ENCODE results near the gene BLCAP. TPM values are rescaled to one million over a fixed set of nuclear protein-coding genes. Genes with fewer than 3 reads are reported as not detected.

The BLCAP gene
- polyA plus RNA-seq, 4 donors: 78.4 to 88.1 (median 84.9) TPM

DNA sequence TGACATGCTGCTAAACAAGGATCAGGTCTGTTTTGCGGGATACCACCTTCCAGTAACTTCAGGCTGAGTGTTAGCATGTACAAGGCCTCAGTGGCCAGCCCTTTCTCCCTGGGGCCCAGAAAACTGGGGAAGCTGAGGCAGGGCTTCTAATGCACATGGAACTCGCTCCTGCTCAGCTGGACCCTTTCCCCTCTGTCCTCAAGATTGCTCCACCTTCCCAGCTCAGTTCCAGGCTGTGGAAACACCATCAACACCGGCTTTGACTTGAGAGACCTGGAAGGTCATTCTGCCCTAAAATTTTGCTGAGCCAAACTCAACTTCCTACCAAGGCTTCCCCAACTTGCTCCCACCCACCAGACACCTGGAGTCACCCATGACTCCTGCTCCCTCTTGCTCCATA, 4.2 kb upstream of the BLCAP start:
- no peak for DNase-seq (ENCODE audit: low read depth in 4 of 4, low spot score in 3 of 4)

DNA sequence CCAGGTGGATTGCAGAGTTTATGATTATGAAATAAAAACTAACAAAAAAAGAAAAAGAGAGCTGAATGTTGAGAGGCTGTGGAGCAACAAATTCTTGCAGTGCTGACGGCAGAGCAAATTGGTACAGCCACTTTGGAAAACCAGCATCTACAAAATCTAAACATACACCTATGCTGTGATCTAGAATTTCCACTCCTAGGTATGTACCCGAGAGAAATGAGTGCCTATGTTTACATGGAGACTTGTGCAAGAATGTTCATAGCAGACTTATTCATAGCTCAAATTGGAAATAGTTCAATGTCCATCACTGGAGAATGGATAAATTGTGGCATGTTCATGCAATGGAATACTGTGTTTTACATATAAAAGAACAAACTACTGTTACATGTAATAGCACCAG, 3.0 kb upstream of the BLCAP start:
- DNase-seq (ENCODE audit: low read depth in 4 of 4, low spot score in 3 of 4): no peak

DNA sequence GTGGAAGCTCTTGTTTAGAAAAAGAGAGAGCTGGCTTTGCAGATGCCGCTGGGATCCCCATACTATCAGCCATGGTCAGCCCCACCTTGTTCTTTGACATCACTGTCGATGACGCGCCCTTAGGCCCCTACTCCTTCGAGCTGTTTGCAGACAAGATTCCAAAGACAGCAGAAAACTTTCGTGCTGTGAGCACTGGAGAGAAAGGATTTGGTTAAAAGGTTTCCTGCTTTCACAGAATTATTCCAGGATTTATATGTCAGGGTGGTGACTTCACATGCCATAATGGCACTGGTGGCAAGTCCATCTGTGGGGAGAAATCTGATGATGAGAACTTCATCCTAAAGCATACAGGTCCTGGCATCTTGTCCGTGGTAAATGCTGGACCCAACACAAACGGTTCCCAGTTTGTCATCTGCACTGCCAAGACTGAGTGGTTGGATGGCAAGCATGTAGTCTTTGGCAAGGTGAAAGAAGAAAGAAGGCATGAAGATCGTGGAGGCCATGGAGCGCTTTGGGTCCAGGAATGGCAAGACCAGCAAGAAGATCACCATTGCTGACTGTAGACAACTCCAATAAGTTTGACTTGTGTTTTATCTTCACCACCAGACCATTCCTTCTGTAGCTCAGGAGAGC, 2.4 kb upstream of the BLCAP start:
- no peak for DNase-seq (ENCODE audit: low read depth in 4 of 4, low spot score in 3 of 4)

DNA sequence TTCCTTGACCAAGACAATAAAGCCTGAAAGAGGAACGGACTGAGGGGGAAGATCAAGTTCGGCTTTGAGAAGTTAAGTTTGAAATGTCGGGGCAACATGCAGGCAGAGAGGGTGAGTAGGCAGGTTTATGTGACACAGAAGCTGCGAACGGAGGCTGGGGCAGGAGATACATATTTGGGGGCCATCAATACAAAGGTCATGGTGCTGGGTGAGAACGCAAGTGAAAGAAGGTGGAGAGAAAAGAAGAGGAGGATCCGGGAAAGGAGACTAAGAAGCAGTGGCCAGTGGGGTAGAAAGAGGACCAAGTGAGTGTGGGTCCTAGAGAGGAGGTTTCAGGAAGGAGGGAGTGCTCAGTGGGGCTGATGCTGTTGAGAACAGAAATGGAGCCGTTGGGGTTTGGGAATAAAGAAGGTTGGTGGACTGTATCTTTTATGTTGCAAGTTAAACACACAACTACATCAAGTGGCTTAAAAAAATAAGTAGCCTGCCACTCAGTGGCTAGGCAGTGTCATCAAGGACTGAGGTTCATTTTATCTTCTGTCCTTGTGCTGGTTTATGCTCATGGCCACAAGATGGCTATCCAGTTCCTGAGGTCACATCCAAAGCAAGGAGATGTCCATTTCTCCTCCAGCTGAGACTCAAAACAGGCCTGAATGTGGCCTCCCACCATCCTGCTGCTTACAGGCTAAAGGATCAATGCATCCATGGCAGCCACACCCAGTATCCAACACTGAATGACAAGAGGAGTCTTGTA, 1.7 kb upstream of the BLCAP start:
- no peak for DNase-seq (ENCODE audit: low read depth in 4 of 4, low spot score in 3 of 4)

DNA sequence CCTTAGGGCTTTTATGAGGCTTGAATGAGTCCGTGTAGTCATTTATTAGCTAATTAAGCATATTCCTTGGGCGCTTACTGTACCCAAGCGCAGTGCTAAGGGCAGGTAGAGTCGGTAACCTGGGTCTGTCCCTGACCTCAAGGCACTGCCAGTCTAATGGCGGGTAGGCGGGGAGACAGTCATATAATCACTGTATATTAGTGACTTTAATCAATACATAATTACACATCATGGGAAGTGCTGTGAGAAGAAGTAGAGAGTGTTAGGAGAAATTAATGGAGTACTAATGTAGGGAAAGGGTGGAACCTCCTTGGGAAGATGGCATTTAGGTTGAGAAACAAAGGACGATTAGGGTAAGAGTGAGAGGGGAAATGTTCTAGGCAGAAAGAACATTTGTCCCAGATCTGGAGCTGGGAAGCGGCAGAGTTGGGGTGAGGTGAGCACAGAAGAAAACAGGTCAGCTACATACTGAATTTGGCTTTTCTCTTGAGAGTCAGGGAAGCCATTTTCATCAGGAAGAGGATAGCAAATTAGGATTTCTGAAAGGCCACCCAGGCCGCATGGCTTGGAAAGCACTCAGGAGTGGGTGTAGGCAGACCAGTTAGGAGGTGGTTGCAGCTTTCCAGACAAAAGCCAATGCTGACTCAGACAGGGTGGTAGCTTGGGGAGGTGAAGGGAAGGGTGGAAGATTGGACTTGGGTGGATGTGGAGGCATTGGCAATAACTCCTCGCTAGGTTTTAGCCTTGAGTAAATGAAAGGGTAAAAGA, 954 bp upstream of the BLCAP start:
- DNase-seq (ENCODE audit: low read depth in 4 of 4, low spot score in 3 of 4): no peak

DNA sequence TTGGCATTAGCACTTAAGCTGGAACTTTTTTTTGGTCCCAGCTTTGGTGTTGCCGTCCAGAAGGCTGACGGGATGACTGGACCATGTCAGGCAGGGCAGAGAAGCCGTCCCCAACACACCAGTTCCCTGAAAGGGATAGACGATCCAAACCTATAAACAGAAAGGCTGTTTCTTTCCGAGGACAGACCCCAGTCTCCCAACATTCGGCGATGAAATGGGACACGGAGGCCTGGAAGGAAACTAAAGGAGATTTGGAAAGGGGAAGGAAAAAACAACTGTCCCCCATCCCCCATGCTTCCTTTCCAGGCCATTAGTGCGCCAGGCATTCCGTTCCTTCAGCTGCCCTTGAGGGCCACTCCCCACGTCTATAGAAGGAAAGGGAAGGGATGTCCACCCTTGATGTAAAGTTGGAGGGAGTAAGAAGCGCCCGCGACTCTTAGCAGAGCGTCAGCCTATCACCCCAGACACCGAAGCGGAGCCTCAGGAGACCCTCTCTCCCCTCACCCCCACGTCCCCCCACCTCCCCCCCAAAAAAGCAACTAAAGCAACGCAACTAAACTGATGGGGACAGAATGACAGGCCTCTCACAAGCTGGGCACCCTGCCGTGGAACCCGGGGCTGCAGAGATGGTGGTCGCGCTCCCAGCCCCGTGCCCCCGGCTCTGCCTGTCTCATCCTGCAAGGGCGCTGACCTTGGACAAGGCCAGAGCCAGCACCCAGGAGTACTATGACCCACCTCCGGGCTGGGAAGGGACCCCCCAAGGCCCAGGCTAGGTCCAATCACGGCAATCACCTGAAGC, 638 bp downstream of the BLCAP start:
- no peak for DNase-seq (ENCODE audit: low read depth in 4 of 4, low spot score in 3 of 4)

DNA sequence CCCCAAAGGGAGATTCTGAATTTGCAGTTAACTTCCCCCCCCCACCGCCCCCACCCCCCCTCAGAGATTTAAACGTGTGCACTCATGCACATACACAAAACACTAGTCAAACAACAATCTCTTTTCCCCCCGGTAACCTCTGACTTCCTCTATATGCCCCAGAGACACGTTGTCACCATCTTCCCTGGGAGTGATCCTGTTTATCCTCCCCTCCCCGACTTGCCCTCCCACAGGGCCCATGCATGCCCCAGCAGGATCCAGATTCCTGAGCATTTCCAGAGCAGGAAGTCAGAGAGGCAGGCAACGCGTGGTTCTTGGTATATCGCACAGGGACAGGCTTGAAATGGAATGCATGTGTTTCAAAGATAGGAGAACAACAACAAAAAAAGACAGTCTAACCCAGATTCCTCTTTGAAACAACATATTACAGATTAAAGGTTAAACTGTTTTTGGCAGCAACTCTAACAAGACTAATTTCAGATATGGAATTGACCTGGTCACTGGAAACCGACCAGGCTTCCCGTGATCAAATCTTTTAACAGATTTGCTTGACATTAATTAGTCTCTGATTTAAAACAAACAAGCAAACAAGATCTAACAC, 1.3 kb downstream of the BLCAP start:
- no peak for DNase-seq (ENCODE audit: low read depth in 4 of 4, low spot score in 3 of 4)

DNA sequence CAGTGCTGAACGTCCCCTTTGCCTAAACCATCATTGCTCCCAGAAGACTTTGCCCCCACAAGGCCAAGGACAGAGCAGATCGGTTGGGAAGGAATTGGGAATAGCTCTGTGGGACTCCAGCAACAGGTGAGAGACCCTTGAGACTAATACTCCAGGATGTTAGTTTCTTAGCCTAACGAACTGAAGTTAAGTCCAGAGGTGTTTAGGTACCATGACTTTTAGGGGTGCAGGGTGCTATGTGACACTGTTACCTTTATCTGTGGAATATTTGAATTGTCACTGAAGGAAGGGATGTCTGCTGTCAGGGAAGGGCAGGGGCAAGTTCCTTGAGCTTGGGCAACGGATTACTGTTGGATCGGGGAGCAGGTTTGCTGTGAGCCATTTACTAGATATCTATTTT, 1.9 kb downstream of the BLCAP start:
- no peak for DNase-seq (ENCODE audit: low read depth in 4 of 4, low spot score in 3 of 4)

DNA sequence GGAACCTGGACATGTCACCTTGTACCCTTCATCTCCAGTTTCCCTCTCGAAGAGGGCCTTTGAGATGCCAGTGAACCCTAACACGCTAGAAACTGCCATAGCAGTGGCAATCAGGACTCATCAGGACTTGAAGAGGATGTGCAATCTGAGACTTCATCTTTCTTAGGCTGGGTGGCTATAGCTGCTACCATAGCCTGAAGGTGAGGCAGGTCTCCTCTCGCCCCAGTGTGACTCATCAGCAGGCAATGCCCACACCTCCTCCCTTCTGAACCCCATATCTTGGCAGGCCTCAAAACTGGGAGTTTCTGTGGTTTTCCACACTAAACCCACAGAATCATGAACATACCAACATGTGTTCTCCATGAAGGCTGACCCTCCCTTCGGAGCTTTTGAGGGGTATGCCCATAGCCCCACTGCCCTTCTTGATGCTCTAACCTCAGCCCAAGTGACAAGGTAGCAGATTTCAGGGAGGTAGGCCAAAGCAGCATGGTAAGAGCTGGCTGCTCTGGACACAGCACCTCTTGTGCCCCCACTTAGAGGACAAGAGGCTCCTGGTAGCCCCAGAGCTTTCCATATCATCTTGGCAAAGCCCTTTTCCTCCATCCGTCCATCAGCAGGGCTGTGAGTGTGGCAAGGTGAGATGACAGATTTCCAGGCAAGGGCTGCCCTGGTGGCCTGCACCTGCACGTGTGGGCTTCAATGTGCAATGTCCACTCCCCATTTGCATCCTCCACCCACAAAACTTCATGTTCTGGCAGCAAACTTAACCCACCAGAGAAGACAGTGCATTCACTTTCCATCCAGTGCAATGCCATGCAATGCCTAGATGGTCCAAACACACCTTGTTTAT, 2.6 kb downstream of the BLCAP start:
- DNase-seq (ENCODE audit: low read depth in 4 of 4, low spot score in 3 of 4): no peak

DNA sequence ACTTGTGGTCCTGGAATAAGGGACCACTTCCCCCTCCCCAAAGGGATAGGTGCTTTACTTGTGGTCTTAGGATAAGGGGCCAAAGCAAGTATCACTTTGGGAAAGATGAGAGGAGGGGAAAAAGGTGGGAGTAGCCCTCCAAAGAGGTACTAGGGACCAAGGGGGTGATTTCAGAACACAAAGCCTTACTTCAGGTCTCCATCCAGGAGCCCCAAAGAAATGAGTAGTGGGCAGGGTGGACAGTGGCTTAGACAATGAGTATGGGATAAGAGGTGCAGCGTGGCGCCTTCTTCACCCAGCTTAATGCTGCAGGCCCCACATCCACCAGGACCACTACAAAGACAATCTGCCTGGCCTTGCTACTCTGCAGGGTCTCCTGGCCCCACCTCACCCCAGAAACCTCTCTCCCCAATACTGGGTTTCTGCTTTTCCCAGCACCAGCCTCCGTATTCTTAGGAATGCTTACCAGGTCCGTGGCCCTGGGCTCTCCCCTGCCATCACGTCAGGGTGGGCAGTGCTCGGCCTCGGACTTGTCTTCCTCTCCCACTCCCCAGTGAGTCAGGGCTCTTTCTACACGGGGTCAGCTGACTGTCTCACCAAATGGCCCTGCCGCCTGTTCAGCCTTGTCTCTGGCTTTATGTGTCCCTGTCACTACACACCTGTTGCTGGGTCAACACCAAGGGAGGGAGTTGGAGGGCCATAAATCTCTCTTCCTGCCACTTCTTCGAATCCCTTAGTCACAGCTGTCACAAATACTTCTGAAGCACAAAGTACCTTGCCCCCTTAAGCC, 3.6 kb downstream of the BLCAP start:
- DNase-seq (ENCODE audit: low read depth in 4 of 4, low spot score in 3 of 4): no peak

DNA sequence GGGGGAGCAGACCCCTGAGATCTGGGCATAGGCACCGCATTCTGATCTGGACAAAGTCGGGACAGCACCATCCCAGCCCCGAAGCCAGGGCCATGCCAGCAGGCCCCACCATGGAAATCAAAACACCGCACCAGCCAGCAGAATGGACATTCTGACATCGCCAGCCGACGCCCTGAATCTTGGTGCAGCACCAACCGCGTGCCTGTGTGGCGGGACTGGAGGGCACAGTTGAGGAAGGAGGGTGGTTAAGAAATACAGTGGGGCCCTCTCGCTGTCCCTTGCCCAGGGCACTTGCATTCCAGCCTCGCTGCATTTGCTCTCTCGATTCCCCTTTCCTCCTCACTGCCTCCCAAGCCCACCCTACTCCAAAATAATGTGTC, 4.7 kb downstream of the BLCAP start:
- no peak for DNase-seq (ENCODE audit: low read depth in 4 of 4, low spot score in 3 of 4)

DNA sequence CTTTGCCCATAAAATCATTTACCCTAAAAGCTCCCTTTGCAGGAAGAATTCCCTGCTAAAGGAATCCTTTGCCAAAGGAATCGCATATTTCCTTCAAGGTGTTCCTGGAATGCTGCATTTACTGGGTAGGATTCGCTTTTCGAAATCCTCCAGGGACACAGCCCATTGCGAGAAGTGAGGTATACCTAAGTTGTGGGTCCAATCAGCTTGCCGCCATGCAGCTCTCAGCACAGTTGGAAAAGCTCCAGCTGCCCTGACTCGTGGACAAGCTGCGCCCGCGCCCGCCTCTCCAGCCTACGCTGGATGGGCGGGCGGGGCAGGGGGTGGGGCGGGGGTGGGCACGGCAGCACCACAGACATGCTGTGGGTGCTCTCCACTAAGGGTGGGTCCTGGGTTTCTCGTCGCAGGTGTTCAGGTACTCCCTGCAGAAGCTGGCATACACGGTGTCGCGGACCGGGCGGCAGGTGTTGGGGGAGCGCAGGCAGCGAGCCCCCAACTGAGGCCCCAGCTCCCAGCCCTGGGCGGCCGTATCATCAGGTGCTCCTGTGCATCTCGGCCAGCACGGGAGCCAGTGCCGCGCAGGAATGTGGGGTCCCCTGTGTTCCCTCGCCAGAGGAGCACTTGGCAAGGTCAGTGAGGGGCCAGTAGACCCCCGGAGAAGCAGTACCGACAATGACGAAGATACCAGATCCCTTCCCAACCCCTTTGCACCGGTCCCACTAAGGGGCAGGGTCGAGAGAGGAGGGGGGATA, 5.2 kb downstream of the BLCAP start:
- DNase-seq (ENCODE audit: low read depth in 4 of 4, low spot score in 3 of 4): no peak

DNA sequence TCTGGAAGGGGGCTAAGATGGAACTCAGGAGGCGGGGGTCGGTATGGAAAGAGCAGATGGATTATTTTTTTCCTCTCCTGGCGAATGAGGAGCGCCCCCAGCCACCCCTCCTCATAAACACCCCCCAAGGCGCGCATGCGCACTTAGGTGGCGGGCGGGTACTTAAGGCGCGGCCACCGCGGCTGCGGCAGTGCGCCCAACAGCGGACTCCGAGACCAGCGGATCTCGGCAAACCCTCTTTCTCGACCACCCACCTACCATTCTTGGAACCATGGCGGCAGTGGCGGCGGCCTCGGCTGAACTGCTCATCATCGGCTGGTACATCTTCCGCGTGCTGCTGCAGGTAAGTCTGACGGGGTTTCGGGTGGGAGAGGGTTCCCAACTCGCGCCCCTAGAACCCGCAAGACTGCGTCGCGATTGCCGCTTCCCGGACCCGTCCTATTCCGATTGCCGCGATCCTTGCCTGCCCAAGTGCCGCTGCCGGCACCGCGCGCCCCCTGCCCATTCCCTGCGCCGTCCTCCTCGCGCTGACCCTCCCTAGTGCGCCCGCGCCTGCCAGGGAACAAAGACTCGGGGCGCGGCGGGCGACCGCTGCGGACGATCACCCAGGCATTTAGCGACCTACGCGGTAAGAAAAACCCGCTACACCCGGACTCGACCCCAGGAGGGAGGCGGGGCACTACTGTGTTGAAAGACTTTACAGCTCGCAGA, 6.5 kb downstream of the BLCAP start, which contains the start of gene NNAT:
Gene NNAT, plus strand, starts transcription at position 190 of the 711 bp plus-strand sequence. Its CDS starts 82 bp downstream, at position 272.
- DNase-seq (ENCODE audit: low read depth in 4 of 4, low spot score in 3 of 4): no peak

DNA sequence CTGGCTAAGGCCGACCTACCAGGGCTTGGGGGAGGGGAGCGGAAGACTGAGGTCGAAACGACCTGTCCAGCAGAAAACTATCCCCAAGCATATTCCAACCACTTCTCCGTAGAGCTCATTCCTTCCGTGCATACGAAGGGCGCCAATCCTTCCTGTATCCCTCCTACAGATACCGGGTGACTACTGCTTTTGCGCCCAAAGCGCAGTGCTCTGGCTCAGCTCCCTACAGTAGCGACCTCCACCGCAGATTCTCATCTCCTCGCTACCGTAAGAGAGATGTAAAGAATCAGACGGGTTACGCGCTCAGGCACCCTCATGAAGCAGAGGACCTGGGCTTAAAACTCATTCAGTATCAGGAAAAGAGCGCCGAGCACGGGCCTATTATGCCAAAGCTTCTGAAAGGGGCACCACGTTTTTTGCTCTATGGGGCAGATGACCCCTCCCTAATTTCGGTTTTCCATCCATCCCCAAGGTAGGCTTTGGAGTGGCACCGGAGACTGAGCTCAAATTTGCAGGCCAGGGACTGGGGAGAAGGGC, 7.2 kb downstream of the BLCAP start:
- DNase-seq (ENCODE audit: low read depth in 4 of 4, low spot score in 3 of 4): no peak

DNA sequence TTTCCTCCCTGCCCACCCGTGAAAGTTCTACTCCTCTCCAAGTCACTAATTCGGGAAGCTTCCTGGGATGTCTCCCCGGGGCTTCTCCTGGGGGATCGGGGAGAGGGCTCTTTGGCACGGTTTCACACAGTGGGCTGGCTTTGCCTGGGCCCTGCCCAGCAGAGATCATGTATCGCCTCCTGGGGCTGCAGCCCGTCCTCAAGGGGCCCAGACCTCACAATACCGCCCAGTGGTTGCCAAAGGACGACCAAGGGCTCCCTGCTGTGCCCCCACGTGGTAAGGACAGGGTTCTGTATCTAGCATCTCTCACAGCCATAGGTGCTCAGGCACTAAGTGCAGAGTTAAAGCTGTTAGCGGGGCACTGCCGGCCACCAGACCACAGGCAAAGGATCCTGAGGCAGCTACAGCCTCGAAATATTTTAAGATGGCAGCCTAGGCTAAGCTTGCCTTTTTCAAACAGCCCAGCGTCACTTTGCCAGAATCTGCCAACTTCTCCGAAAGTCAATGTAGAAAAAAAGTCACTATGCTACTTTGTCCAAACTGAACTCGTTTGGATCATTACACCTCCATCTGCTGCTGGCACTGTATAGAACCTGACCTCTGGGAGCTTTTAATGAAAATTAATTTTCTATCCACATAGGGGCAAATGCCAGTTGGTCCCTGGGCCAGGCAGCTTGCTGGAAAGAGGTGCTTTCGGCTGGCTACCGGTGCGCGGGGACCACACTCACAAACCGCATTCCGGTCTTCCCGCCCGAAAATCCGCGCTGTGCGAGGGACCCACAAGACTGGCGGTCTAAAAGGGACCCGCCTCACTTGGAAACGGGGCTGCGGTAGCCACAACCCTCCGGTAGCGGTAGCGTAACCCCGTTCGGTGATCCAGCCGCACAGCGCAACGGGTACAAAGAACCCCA, 7.9 kb downstream of the BLCAP start:
- DNase-seq (ENCODE audit: low read depth in 4 of 4, low spot score in 3 of 4): no peak

All from right renal pelvis (tissue), 4 donors.